HG03457 (cell line): Measurements from ENCODE around the gene C1QTNF3.

Experiments
- ATAC-seq: cut with Tn5 transposase; IDR thresholded peaks from one replicate; pipeline ENCODE4 v1.9.1; 2021; ENCODE audit warnings: moderate number of reproducible peaks; ENCODE audit not compliant: unreplicated experiment

The C1QTNF3 gene

GRCh38 chr5:34002629-34003328, 40.2 kb downstream of the C1QTNF3 start:
- no peak for ATAC-seq

GRCh38 chr5:34001241-34001841, 41.7 kb downstream of the C1QTNF3 start:
- ATAC-seq = no peak

GRCh38 chr5:33999978-34000377, 43.0 kb downstream of the C1QTNF3 start:
- ATAC-seq = no peak

GRCh38 chr5:33997331-33997983, 45.6 kb downstream of the C1QTNF3 start:
- ATAC-seq = no peak

GRCh38 chr5:33995865-33996264, 47.1 kb downstream of the C1QTNF3 start:
- no peak for ATAC-seq

GRCh38 chr5:33994845-33995244, 48.2 kb downstream of the C1QTNF3 start:
- no peak for ATAC-seq

- ATAC-seq = no peak
Observed at GRCh38 chr5:33992864-33993263, 50.1 kb downstream of the C1QTNF3 start.

- no peak for ATAC-seq
Observed at GRCh38 chr5:33985447-33985846, 57.6 kb downstream of the C1QTNF3 start.

- no peak for ATAC-seq
Observed at GRCh38 chr5:33984671-33985124, 58.3 kb downstream of the C1QTNF3 start, which contains the start of gene SLC45A2. Gene SLC45A2 (minus strand): TSS chr5:33984693. CDS start chr5:33984583, 110 bp downstream.

- no peak for ATAC-seq
Observed at GRCh38 chr5:33984178-33984577, 58.8 kb downstream of the C1QTNF3 start.

- ATAC-seq = no peak
Observed at GRCh38 chr5:33981408-33982162, 61.4 kb downstream of the C1QTNF3 start.

- no peak for ATAC-seq
Observed at GRCh38 chr5:33980030-33980429, 63.0 kb downstream of the C1QTNF3 start.

- no peak for ATAC-seq
Observed at GRCh38 chr5:33978306-33978705, 64.7 kb downstream of the C1QTNF3 start.

- no peak for ATAC-seq
Observed at GRCh38 chr5:33976307-33976706, 66.7 kb downstream of the C1QTNF3 start.

GRCh38 chr5:33975852-33976251, 67.2 kb downstream of the C1QTNF3 start:
- ATAC-seq = no peak

GRCh38 chr5:33973271-33973670, 69.7 kb downstream of the C1QTNF3 start:
- ATAC-seq = no peak

- no peak for ATAC-seq
Observed at GRCh38 chr5:33969572-33970452, 73.2 kb downstream of the C1QTNF3 start.

GRCh38 chr5:33968211-33969005, 74.6 kb downstream of the C1QTNF3 start:
- ATAC-seq = no peak
